Stimulated activated CD4-positive, alpha-beta T cell treated with anti-CD3 and anti-CD28 coated beads, Interleukin-15, amount 100 ng/mL, for 1 hour (primary cell): Measurements from ENCODE around the gene XPO5.

Source experiments
- DNase-seq, 2 donors: peaks; one replicate each; pipeline ENCODE4 v3.0.0-alpha.2; 2020; ENCODE audit warnings: low read depth in 1 of 2, low spot score in 1 of 2

XPO5 gene

DNA sequence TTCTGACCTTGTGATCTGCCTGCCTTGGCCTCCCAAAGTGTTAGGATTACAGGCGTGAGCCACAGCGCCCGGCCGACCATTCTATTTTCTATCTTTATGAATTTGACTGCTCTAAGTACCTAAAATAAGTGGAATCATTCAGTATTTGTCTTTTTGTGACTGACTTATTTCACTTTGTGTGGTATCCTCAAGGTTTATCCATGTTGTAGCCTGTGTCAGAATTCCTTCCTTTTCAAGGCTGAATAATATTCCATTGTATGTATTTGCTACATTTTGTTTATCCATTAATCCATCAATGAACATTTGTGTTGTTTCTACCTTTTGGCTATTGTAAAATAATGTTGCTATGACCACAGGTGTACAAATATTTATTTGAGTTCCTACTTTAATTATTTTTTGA, 103.3 kb downstream of the XPO5 start:
- no peak for DNase-seq
